ENCODE results near the gene PPM1J.

DNA sequence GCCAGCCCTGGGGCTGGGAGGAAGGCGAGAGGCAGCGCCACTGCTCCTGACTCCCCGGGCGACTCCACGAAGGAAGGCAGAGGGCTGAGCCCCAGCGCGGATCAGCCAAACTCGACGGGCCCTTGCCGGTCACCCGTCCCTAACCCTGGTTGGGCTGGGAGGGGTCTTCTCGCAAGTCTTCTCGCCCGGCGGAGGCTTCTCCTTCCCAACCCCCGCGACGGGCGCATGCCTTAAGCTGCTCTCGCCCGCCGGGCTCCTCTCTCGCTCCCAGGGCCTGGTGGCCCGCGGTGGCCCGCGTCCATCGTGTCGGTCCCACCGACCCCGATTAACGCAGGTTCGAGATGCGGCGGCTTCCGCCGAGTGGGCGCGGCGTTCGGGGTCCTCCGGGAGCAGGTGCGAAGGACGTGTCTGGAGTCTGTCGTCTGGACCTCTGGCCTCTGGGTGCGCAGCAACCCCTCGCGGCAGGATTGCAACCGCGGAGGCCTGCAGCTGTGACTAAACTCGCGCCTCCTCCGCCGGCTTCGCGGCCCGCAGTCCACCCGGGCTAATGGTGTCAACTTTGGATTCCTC lies 29.0 kb upstream of the PPM1J start:
- TF ChIP-seq EZH2phosphoT487 (IDR thresholded peaks at IDR 0.05; ENCODE audit: borderline replicate concordance, low read length) (no peak), EZH2 (IDR thresholded peaks at IDR 0.05; ENCODE audit: low read length, unreplicated experiment) (no peak)
- TF ChIP-seq, protein P1, sequence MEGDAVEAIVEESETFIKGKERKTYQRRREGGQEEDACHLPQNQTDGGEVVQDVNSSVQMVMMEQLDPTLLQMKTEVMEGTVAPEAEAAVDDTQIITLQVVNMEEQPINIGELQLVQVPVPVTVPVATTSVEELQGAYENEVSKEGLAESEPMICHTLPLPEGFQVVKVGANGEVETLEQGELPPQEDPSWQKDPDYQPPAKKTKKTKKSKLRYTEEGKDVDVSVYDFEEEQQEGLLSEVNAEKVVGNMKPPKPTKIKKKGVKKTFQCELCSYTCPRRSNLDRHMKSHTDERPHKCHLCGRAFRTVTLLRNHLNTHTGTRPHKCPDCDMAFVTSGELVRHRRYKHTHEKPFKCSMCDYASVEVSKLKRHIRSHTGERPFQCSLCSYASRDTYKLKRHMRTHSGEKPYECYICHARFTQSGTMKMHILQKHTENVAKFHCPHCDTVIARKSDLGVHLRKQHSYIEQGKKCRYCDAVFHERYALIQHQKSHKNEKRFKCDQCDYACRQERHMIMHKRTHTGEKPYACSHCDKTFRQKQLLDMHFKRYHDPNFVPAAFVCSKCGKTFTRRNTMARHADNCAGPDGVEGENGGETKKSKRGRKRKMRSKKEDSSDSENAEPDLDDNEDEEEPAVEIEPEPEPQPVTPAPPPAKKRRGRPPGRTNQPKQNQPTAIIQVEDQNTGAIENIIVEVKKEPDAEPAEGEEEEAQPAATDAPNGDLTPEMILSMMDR (conservative IDR thresholded peaks at IDR 0.05; ENCODE audit: low read depth, low read length), result no peak
